H1 (cell line): ENCODE data around the gene PSMF1. TPM values are rescaled to one million over a fixed set of nuclear protein-coding genes. Genes with fewer than 3 reads are reported as not detected.

Experiments used
- CTCF ChIA-PET: fragments of 300-600 bp; sonication (Branson Sonifier 250); formaldehyde crosslinking; loops from one replicate; lab custom pipeline; 2021; ENCODE audit not compliant: partially characterized antibody; lab: Charles Lee
- POLR2A ChIA-PET: fragments of 300-600 bp; sonication (Branson Sonifier 250); formaldehyde crosslinking; loops from one replicate; lab custom pipeline; 2021; ENCODE audit warnings: inconsistent platforms; ENCODE audit not compliant: partially characterized antibody; lab: Charles Lee
- DNase-seq, 2 experiments: peaks; one replicate each; pipeline versions ENCODE4 v3.0.0 to v3.0.0-alpha.2; 2010 to 2022; ENCODE audit warnings: low spot score in 2 of 2, low read depth in 1 of 2, mixed read lengths in 1 of 2
- FAIRE-seq: peaks from 2 replicates; lab custom pipeline; 2011; peaks lifted over from hg19 to GRCh38; lab: Jason Lieb, UNC
- H2AFZ ChIP-seq: 2 replicates; pipeline ENCODE4 v1.8.1; 2012; ENCODE audit warnings: low read length, inconsistent platforms
- H2AK5ac ChIP-seq: 2 replicates; pipeline ENCODE4 v1.6.1; 2013; ENCODE audit warnings: low read depth, low read length
- H2BK120ac ChIP-seq: replicated peaks from 2 replicates; pipeline ENCODE3; 2013; ENCODE audit warnings: low read depth, low read length, inconsistent platforms
- H2BK12ac ChIP-seq: 2 replicates; pipeline ENCODE4 v1.6.1; 2013; ENCODE audit warnings: low read depth, low read length
- H2BK15ac ChIP-seq: 2 replicates; pipeline ENCODE4 v1.6.1; 2013; ENCODE audit warnings: low read length
- H2BK20ac ChIP-seq: 2 replicates; pipeline ENCODE4 v1.6.1; 2013; ENCODE audit warnings: low read length
- H2BK5ac ChIP-seq: 2 replicates; pipeline ENCODE4 v1.6.1; 2013; ENCODE audit warnings: low read depth, low read length
- H3K14ac ChIP-seq: 2 replicates; pipeline ENCODE4 v1.6.1; 2013; ENCODE audit warnings: inconsistent platforms; ENCODE audit not compliant: insufficient read length
- H3K18ac ChIP-seq: 2 replicates; pipeline ENCODE4 v1.6.1; 2013; ENCODE audit warnings: low read length; ENCODE audit errors: extremely low read depth
- H3K23ac ChIP-seq: 2 replicates; pipeline ENCODE4 v1.6.1; 2013; ENCODE audit warnings: inconsistent platforms; ENCODE audit not compliant: insufficient read length
- H3K23me2 ChIP-seq: 2 replicates; pipeline ENCODE4 v1.6.1; 2013; ENCODE audit warnings: low read depth, low read length
- H3K27ac ChIP-seq: 2 replicates; pipeline ENCODE4 v1.6.1; 2011; ENCODE audit warnings: low read depth, low read length, inconsistent platforms
- H3K27me3 ChIP-seq, 4 experiments: replicated peaks in 1 of 4; 1 replicate in 1 of 4; 2 replicates in 3 of 4; pipeline versions ENCODE4 v1.6.1 to v1.8.1; 2011 to 2013; ENCODE audit warnings: low read length in 3 of 4, mild to moderate bottlenecking in 3 of 4, inconsistent platforms in 2 of 4, mixed read lengths in 2 of 4, moderate library complexity in 1 of 4; ENCODE audit not compliant: control insufficient read depth in 3 of 4, insufficient read depth in 3 of 4; ENCODE audit errors: extremely low read depth in 1 of 4
- H3K36me3 ChIP-seq, 4 experiments: 2 replicates each; pipeline versions ENCODE4 v1.6.1 to v1.8.1; 2011 to 2013; ENCODE audit warnings: mild to moderate bottlenecking in 4 of 4, low read length in 3 of 4, moderate library complexity in 2 of 4, control low read depth in 1 of 4, inconsistent platforms in 1 of 4; ENCODE audit not compliant: insufficient read depth in 4 of 4, control insufficient read depth in 2 of 4
- H3K4ac ChIP-seq: replicated peaks from 2 replicates; pipeline ENCODE3; 2013; ENCODE audit warnings: low read length, low read depth, mixed read lengths, inconsistent platforms; ENCODE audit not compliant: insufficient read length
- H3K4me1 ChIP-seq, 4 experiments: replicated peaks in 1 of 4; 1 replicate in 1 of 4; 2 replicates in 3 of 4; pipeline versions ENCODE4 v1.6.1 to v1.8.1; 2011 to 2013; ENCODE audit warnings: low read length in 3 of 4, inconsistent platforms in 2 of 4, mixed read lengths in 1 of 4; ENCODE audit not compliant: insufficient read depth in 4 of 4, control insufficient read depth in 3 of 4
- H3K4me2 ChIP-seq, 2 experiments: 2 replicates each; pipeline versions ENCODE4 v1.6.1 to v1.8.1; 2011 to 2013; ENCODE audit warnings: low read depth in 2 of 2, low read length in 2 of 2, control low read depth in 1 of 2, inconsistent platforms in 1 of 2, mild to moderate bottlenecking in 1 of 2; ENCODE audit not compliant: insufficient read depth in 1 of 2
- H3K4me3 ChIP-seq, 4 experiments: fragments of 200-600, 300-600 bp in 1 of 4; sonication (generic), shearing (Covaris generic), sonication (Bioruptor Twin) in 1 of 4; 2 replicates each; pipeline versions ENCODE4 v1.5.1 to v1.8.1; 2011 to 2016; ENCODE audit warnings: low read length in 4 of 4, low read depth in 3 of 4, control low read depth in 2 of 4, inconsistent platforms in 2 of 4, mild to moderate bottlenecking in 2 of 4, mixed read lengths in 1 of 4, moderate library complexity in 1 of 4; ENCODE audit not compliant: insufficient read depth in 2 of 4; ENCODE audit errors: extremely low read depth in 1 of 4
- H3K56ac ChIP-seq: replicated peaks from 2 replicates; pipeline ENCODE3; 2013; ENCODE audit warnings: low read depth, mild to moderate bottlenecking, mixed read lengths, low read length, inconsistent platforms; ENCODE audit not compliant: insufficient read length
- H3K79me1 ChIP-seq: 2 replicates; pipeline ENCODE4 v1.6.1; 2013; ENCODE audit warnings: low read depth, low read length, control low read depth
- H3K79me2 ChIP-seq, 2 experiments: 2 replicates each; pipeline versions ENCODE4 v1.6.1 to v1.8.1; 2012 to 2013; ENCODE audit warnings: low read length in 2 of 2, mild to moderate bottlenecking in 2 of 2, inconsistent platforms in 1 of 2; ENCODE audit not compliant: insufficient read depth in 2 of 2, control insufficient read depth in 1 of 2
- H3K9ac ChIP-seq, 4 experiments: replicated peaks in 1 of 4; 1 replicate in 1 of 4; 2 replicates in 3 of 4; pipeline versions ENCODE4 v1.6.1 to v1.8.1; 2011 to 2013; ENCODE audit warnings: low read depth in 3 of 4, low read length in 3 of 4, control low read depth in 2 of 4, mild to moderate bottlenecking in 2 of 4, moderate library complexity in 2 of 4, inconsistent platforms in 1 of 4; ENCODE audit errors: extremely low read depth in 1 of 4
- H3K9me3 ChIP-seq, 2 experiments: 2 replicates each; pipeline versions ENCODE4 v1.6.1 to v1.8.1; 2012 to 2013; ENCODE audit warnings: mild to moderate bottlenecking in 2 of 2, moderate library complexity in 2 of 2, control low read depth in 1 of 2, inconsistent platforms in 1 of 2, low read depth in 1 of 2, low read length in 1 of 2, mixed read lengths in 1 of 2; ENCODE audit not compliant: insufficient read depth in 2 of 2
- H4K20me1 ChIP-seq, 2 experiments: replicated peaks in 1 of 2; 2 replicates each; pipeline versions ENCODE3 to v1.8.1; 2011 to 2013; ENCODE audit warnings: inconsistent platforms in 2 of 2, low read length in 2 of 2, mild to moderate bottlenecking in 1 of 2; ENCODE audit not compliant: insufficient read depth in 2 of 2, control insufficient read depth in 1 of 2
- H4K5ac ChIP-seq: 2 replicates; pipeline ENCODE4 v1.6.1; 2013; ENCODE audit warnings: low read length, low read depth, mixed read lengths, inconsistent platforms; ENCODE audit not compliant: insufficient read length
- H4K8ac ChIP-seq: 2 replicates; pipeline ENCODE4 v1.8.0; 2013; ENCODE audit warnings: mild to moderate bottlenecking, moderate library complexity, low read length, inconsistent platforms; ENCODE audit not compliant: insufficient read depth; ENCODE audit errors: extremely low read depth
- H4K91ac ChIP-seq: replicated peaks from 2 replicates; pipeline ENCODE3; 2013; ENCODE audit warnings: low read length, mixed read lengths, inconsistent platforms; ENCODE audit not compliant: insufficient read length
- BACH1 ChIP-seq: IDR thresholded peaks from 2 replicates; pipeline ENCODE4 v1.6.1; 2012; ENCODE audit warnings: low read length, improper control_type of control experiment
- BRCA1 ChIP-seq: IDR thresholded peaks from 2 replicates; pipeline ENCODE4 v1.6.1; 2012; ENCODE audit warnings: low read depth, low read length, improper control_type of control experiment
- EZH2 ChIP-seq: fragments of 200-600 bp; sonication (generic); IDR thresholded peaks from 2 replicates; pipeline ENCODE4 v1.7.1; 2012; ENCODE audit warnings: low read depth, mild to moderate bottlenecking, moderate library complexity, low read length, inconsistent platforms; ENCODE audit not compliant: severe bottlenecking
- KDM5A ChIP-seq: fragments of 200-600 bp; IDR thresholded peaks from 2 replicates; pipeline ENCODE4 v1.7.1; 2012; ENCODE audit warnings: mild to moderate bottlenecking, low read length, inconsistent platforms, mixed read lengths
- MAFK ChIP-seq: IDR thresholded peaks from 2 replicates; pipeline ENCODE4 v1.6.1; 2012; ENCODE audit warnings: low read depth, mild to moderate bottlenecking, improper control_type of control experiment, low read length
- PHF8 ChIP-seq: fragments of 200-600 bp; sonication (generic); conservative IDR thresholded peaks from 2 replicates; pipeline ENCODE4 v1.7.1; 2012; ENCODE audit warnings: low read depth, mild to moderate bottlenecking, inconsistent platforms, low read length, moderate library complexity
- SIN3A ChIP-seq, 2 experiments: IDR thresholded peaks in 1 of 2; conservative IDR thresholded peaks in 1 of 2; 2 replicates each; pipeline ENCODE4 v1.6.1; 2011 to 2012; ENCODE audit warnings: low read length in 2 of 2, improper control_type of control experiment in 1 of 2, low read depth in 1 of 2, mild to moderate bottlenecking in 1 of 2
- SIX5 ChIP-seq: IDR thresholded peaks from 2 replicates; pipeline ENCODE4 v1.6.1; 2011; ENCODE audit warnings: mild to moderate bottlenecking, low read depth, low read length
- TAF1 ChIP-seq: IDR thresholded peaks from 2 replicates; pipeline ENCODE4 v1.6.1; 2011; ENCODE audit warnings: mild to moderate bottlenecking, low read depth, low read length
- TBP ChIP-seq: IDR thresholded peaks from 2 replicates; pipeline ENCODE4 v1.6.1; 2011; ENCODE audit warnings: low read depth, low read length, improper control_type of control experiment
- WGBS, 2 experiments: shearing (Covaris generic) in 1 of 2; methylation state at CpG; one replicate each; pipeline versions ENCODE4 v1.1.6 to v1.1.7; 2013 to 2015; ENCODE audit warnings: low lambda C conversion rate in 2 of 2, mixed read lengths in 2 of 2, inconsistent platforms in 1 of 2, low coverage in 1 of 2, missing lambda C conversion rate in 1 of 2; ENCODE audit not compliant: insufficient replicate concordance in 2 of 2, insufficient coverage in 1 of 2, insufficient read length in 1 of 2; ENCODE audit errors: extremely low coverage in 1 of 2, missing lambda C conversion rate in 1 of 2; 5-methylcytosine and 5-hydroxymethylcytosine counted together
- polyA plus RNA-seq, 7 experiments: library from polyadenylated mRNA; depleted of rRNA in 3 of 7; stranded (reverse) in 5 of 7; unstranded in 2 of 7; fragments of >200 nt in 5 of 7; fragments of 200-250 nt in 2 of 7; gene quantifications; 1 replicate in 5 of 7; 2 replicates in 1 of 7; 4 replicates in 1 of 7; pipeline versions ENCODE4 v1.2.1 to v1.2.3, GENCODE V29; 2011 to 2013; ENCODE audit warnings: missing spikeins in 2 of 7, mixed read lengths in 2 of 7
- total RNA-seq: library from RNA; stranded (reverse); fragmentation: NEBNext Ultra II Directional; extraction: Animal tissue kit (Norgen Biotek cat#: 25700); gene quantifications from 2 replicates; pipeline ENCODE4 v1.2.1, GENCODE V29; 2021
- TF ChIP-seq, protein P1 (sequence below): IDR thresholded peaks from 2 replicates; pipeline ENCODE4 v1.6.1; 2012; ENCODE audit warnings: low read length, inconsistent platforms
- TF ChIP-seq, protein P2 (sequence below): IDR thresholded peaks from 2 replicates; pipeline ENCODE4 v1.6.1; 2012; ENCODE audit warnings: inconsistent platforms

PSMF1 gene
- total and polyA plus RNA-seq, 2 of the 8 experiments (the other 6 are each of a cell fraction or from before 2014, with no cell fraction given), result 106 to 159 TPM

DNA sequence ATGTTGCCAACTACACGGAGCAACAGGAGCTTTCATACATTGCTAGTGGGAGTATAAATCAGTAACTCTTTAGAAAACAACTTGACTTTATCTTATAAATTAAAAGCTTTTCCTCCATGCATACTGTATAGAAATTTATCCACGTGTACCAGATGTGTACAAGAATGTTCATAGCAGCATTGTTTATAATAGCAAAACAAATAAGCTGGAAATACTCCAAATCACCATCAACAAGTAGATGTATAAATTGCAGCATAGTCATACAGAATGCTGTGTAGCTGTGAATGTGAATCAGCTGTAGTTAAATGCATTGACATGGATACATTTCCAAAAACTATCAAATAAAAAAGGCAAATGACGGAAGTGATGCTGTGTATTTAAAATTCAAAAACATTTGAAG is 6.0 kb downstream of the PSMF1 start:
- H2AFZ ChIP-seq, result no peak overlapping the region
- H2BK15ac ChIP-seq, result no peak overlapping the region
- ChIA-PET POLR2A (no interaction called here), CTCF (interaction anchor here (1.0 kb wide), 2 partner anchors 11 to 88 kb away, joined by 3 read pairs; no protein-coding TSS in a partner anchor)
- H2BK5ac ChIP-seq, result no peak overlapping the region
- H2BK20ac ChIP-seq, result no peak overlapping the region
- no peak overlapping the region for H3K18ac ChIP-seq
- no peak overlapping the region for H2BK12ac ChIP-seq
- H2BK120ac ChIP-seq, result no peak overlapping the region
- H3K4me1 ChIP-seq, result peaks cover 0 to 3% (median 2%) of the 10 kb centered on the region in 4 experiments; a peak in 3 of 7 replicates
- H3K23me2 ChIP-seq, result peaks cover 3% of the 10 kb centered on the region; the same call in 1 of the 2 replicates
- H3K23ac ChIP-seq, result no peak overlapping the region
- H3K27ac ChIP-seq, result no peak overlapping the region
- H3K4ac ChIP-seq, result no peak overlapping the region
- H2AK5ac ChIP-seq, result no peak overlapping the region
- DNase-seq (no peak), FAIRE-seq (no peak)
- H3K4me2 ChIP-seq, result no peak overlapping the region
- no peak overlapping the region for H4K8ac ChIP-seq
- no peak overlapping the region for H4K5ac ChIP-seq
- H4K20me1 ChIP-seq, result peaks cover 0 to 8% of the 10 kb centered on the region in 2 experiments
- no peak overlapping the region for H3K56ac ChIP-seq
- no peaks in the 10 kb centered on the region for H3K27me3 ChIP-seq
- H3K4me3 ChIP-seq, result no peak overlapping the region
- H3K36me3 ChIP-seq, result peaks cover 16 to 36% (median 33%) of the 10 kb centered on the region in 4 experiments
- peaks cover 2% of the 10 kb centered on the region for H3K79me1 ChIP-seq
- WGBS, 2 experiments, result 62% methylated on average over 3 of the region's 3 CpGs; no CpG with 5 or more reads in 1 of the 2 experiments
- H4K91ac ChIP-seq, result no peak overlapping the region
- H3K9me3 ChIP-seq, result no peaks in the 10 kb centered on the region
- peaks cover 8 to 54% of the 10 kb centered on the region in 2 experiments for H3K79me2 ChIP-seq
- H3K14ac ChIP-seq, result no peak overlapping the region
- H3K9ac ChIP-seq, result no peak overlapping the region
- TF ChIP-seq BRCA1, result no peak
- TF ChIP-seq EZH2, result no peak
- no peak for TF ChIP-seq KDM5A
- no peak for TF ChIP-seq PHF8
- TF ChIP-seq, protein P1, sequence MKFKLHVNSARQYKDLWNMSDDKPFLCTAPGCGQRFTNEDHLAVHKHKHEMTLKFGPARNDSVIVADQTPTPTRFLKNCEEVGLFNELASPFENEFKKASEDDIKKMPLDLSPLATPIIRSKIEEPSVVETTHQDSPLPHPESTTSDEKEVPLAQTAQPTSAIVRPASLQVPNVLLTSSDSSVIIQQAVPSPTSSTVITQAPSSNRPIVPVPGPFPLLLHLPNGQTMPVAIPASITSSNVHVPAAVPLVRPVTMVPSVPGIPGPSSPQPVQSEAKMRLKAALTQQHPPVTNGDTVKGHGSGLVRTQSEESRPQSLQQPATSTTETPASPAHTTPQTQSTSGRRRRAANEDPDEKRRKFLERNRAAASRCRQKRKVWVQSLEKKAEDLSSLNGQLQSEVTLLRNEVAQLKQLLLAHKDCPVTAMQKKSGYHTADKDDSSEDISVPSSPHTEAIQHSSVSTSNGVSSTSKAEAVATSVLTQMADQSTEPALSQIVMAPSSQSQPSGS, result no peak
- no peak for TF ChIP-seq BACH1
- TF ChIP-seq, protein P2, sequence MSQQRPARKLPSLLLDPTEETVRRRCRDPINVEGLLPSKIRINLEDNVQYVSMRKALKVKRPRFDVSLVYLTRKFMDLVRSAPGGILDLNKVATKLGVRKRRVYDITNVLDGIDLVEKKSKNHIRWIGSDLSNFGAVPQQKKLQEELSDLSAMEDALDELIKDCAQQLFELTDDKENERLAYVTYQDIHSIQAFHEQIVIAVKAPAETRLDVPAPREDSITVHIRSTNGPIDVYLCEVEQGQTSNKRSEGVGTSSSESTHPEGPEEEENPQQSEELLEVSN, result no peak
- TF ChIP-seq MAFK, result no peak
- no peak for TF ChIP-seq TAF1
- TF ChIP-seq TBP, result no peak
- no peak for TF ChIP-seq SIX5
- TF ChIP-seq SIN3A (conservative IDR thresholded peaks at IDR 0.05 in 1 of 2, IDR thresholded peaks at IDR 0.05 in 1 of 2; ENCODE audit: low read depth in 1 of 2, low read length in 2 of 2), result no peak
